GM23338 (cell line): Measurements from ENCODE around the gene SMARCC2. TPM values are rescaled to one million over a fixed set of nuclear protein-coding genes. Genes with fewer than 3 reads are reported as not detected.

Source experiments
- ATAC-seq: fragments of 200-7000 bp; cut with Tn5 transposase; 3 replicates; pipeline ENCODE4 v1.9.1; 2020
- DNase-seq: peaks from one replicate; pipeline ENCODE4 v3.0.0-alpha.2; 2015; ENCODE audit warnings: low spot score
- H2AFZ ChIP-seq: fragments of 200-600 bp; sonication (generic); 2 replicates; pipeline ENCODE4 v1.8.0; 2016; ENCODE audit warnings: antibody characterized with exemption, mild to moderate bottlenecking, moderate library complexity
- H3F3A ChIP-seq: fragments of 200-600 bp; sonication (generic); replicated peaks from 2 replicates; pipeline ENCODE4 v1.8.0; 2017; ENCODE audit warnings: antibody characterized with exemption, mixed run types, low read depth
- H3K27ac ChIP-seq: fragments of 200-600 bp; sonication (generic); 2 replicates; pipeline ENCODE4 v1.6.1; 2016; ENCODE audit warnings: low read depth
- H3K27me3 ChIP-seq: fragments of 200-600 bp; sonication (generic); 2 replicates; pipeline ENCODE4 v1.8.0; 2016; ENCODE audit warnings: mild to moderate bottlenecking, mixed run types, moderate library complexity; ENCODE audit not compliant: insufficient read depth
- H3K36me3 ChIP-seq: fragments of 200-600 bp; sonication (generic); 2 replicates; pipeline ENCODE4 v1.8.0; 2016; ENCODE audit warnings: mild to moderate bottlenecking; ENCODE audit not compliant: insufficient read depth
- H3K4me1 ChIP-seq: fragments of 200-600 bp; sonication (generic); 2 replicates; pipeline ENCODE4 v1.8.0; 2016; ENCODE audit warnings: mild to moderate bottlenecking, moderate library complexity; ENCODE audit not compliant: insufficient read depth
- H3K4me2 ChIP-seq: fragments of 200-600 bp; sonication (generic); 2 replicates; pipeline ENCODE4 v1.7.1; 2017; ENCODE audit warnings: mixed run types
- H3K4me3 ChIP-seq: fragments of 200-600 bp; sonication (generic); 2 replicates; pipeline ENCODE4 v1.6.1; 2016; ENCODE audit warnings: mixed run types
- H3K79me2 ChIP-seq: fragments of 200-600 bp; sonication (generic); replicated peaks from 2 replicates; pipeline ENCODE4 v1.8.0; 2017; ENCODE audit warnings: mild to moderate bottlenecking; ENCODE audit not compliant: insufficient read depth
- H3K9me2 ChIP-seq: fragments of 200-600 bp; sonication (generic); 2 replicates; pipeline ENCODE4 v1.8.0; 2017; ENCODE audit not compliant: insufficient read depth
- H4K20me1 ChIP-seq: fragments of 200-600 bp; sonication (generic); replicated peaks from 2 replicates; pipeline ENCODE4 v1.8.0; 2017; ENCODE audit warnings: mild to moderate bottlenecking; ENCODE audit not compliant: insufficient read depth
- H3K27ac Mint-ChIP-seq: 2 replicates; pipeline ENCODE4 v1.8.0; 2020; ENCODE audit warnings: inconsistent platforms, mild to moderate bottlenecking, moderate library complexity, mixed read lengths
- H3K27me3 Mint-ChIP-seq: 3 replicates; pipeline ENCODE4 v1.8.0; 2022; ENCODE audit warnings: low read depth, mild to moderate bottlenecking, moderate library complexity, mixed read lengths, inconsistent platforms; ENCODE audit not compliant: insufficient read depth, poor library complexity
- H3K36me3 Mint-ChIP-seq: 3 replicates; pipeline ENCODE4 v1.8.0; 2021; ENCODE audit warnings: low read depth, mild to moderate bottlenecking, inconsistent platforms, moderate library complexity, mixed read lengths
- H3K4me1 Mint-ChIP-seq: 3 replicates; pipeline ENCODE4 v1.8.0; 2020; ENCODE audit warnings: mild to moderate bottlenecking, inconsistent platforms, mixed read lengths
- H3K4me3 Mint-ChIP-seq: 3 replicates; pipeline ENCODE4 v1.8.0; 2021; ENCODE audit warnings: moderate library complexity, mild to moderate bottlenecking, inconsistent platforms, mixed read lengths
- H3K9me3 Mint-ChIP-seq: 3 replicates; pipeline ENCODE4 v1.8.0; 2020; ENCODE audit warnings: moderate library complexity, mild to moderate bottlenecking, inconsistent platforms, mixed read lengths
- CREB1 ChIP-seq: fragments of 250-450 bp; sonication (Bioruptor Pico); IDR thresholded peaks from 2 replicates; pipeline ENCODE4 v1.5.0; 2020; ENCODE audit warnings: low read depth, mild to moderate bottlenecking, moderate library complexity
- EZH2phosphoT487 ChIP-seq: fragments of 200-600 bp; sonication (generic); IDR thresholded peaks from one replicate; pipeline ENCODE4 v1.8.1; 2018; ENCODE audit warnings: antibody characterized with exemption; ENCODE audit not compliant: unreplicated experiment
- JUNB ChIP-seq: IDR thresholded peaks from one replicate; pipeline ENCODE4 v1.6.1; 2016; ENCODE audit warnings: antibody characterized with exemption; ENCODE audit not compliant: unreplicated experiment
- NANOG ChIP-seq: IDR thresholded peaks from 2 replicates; pipeline ENCODE4 v1.6.1; 2016; ENCODE audit warnings: antibody characterized with exemption, borderline replicate concordance
- ZNF114 ChIP-seq: fragments of 250-450 bp; sonication (Bioruptor Pico); IDR thresholded peaks from 2 replicates; pipeline ENCODE4 v1.5.0; 2020; ENCODE audit warnings: mild to moderate bottlenecking, moderate library complexity
- ZNF331 ChIP-seq: fragments of 250-450 bp; sonication (Bioruptor Pico); IDR thresholded peaks from 2 replicates; pipeline ENCODE4 v1.5.0; 2020; ENCODE audit warnings: low read depth, mild to moderate bottlenecking, moderate library complexity
- polyA plus RNA-seq: library from polyadenylated mRNA; unstranded; fragments of >200 nt; fragmentation: Nextera tagmentation; extraction: Ambion mirVana; gene quantifications from 2 replicates; pipeline ENCODE4 v1.2.1, GENCODE V29; 2016
- total RNA-seq: library from RNA; depleted of rRNA; stranded (reverse); fragments of >200 nt; shearing (Covaris generic); gene quantifications from 2 replicates; pipeline ENCODE4 v1.2.3, GENCODE V29; 2014
- TF ChIP-seq, protein P1 (sequence below): IDR thresholded peaks from one replicate; pipeline ENCODE4 v1.6.1; 2018; ENCODE audit warnings: antibody characterized with exemption; ENCODE audit not compliant: unreplicated experiment
- TF ChIP-seq, protein P2 (sequence below): IDR thresholded peaks from 2 replicates; pipeline ENCODE4 v1.6.1; 2016; ENCODE audit warnings: antibody characterized with exemption
- TF ChIP-seq, protein P3 (sequence below): fragments of 250-450 bp; sonication (Bioruptor Pico); IDR thresholded peaks from 2 replicates; pipeline ENCODE4 v1.5.0; 2020; ENCODE audit warnings: mild to moderate bottlenecking, moderate library complexity

SMARCC2 gene
- total and polyA plus RNA-seq, 2 experiments from 2014 or later, result 40.4 to 68.3 TPM

DNA sequence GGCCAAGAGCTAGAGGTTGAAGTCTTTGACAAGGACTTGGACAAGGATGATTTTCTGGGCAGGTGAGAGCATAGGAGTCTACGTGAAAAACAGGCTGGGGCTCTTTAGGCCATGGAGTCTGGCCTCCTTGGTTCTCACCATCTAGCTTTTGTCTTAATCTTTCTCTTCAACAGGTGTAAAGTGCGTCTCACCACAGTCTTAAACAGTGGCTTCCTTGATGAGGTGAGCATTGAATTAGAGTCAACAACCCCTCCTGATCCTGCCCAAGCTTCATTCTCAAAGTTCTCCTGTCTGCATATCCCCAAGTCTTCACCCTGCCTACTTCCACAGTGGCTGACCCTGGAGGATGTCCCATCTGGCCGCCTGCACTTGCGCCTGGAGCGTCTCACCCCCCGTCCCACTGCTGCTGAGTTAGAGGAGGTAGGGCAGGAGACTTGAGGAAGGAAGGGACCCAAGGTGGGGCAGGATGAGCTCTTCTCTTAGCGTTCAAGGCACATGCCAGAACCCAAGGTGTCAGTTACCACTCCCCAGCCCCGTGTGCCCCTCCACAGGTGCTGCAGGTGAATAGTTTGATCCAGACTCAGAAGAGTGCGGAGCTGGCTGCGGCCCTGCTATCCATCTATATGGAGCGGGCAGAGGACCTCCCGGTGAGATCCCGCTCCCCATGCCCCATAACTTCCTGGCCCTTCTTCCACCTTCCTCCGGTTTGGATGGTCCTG is 51.3 kb downstream of the SMARCC2 start:
- Histone ChIP-seq H3K27ac (no peak overlapping the region), H4K20me1 (no peaks in the 10 kb centered on the region), H3K4me2 (no peak overlapping the region), H2AFZ (no peak overlapping the region), H3K4me3 (no peak overlapping the region), H3K27me3 (no peaks in the 10 kb centered on the region), H3K36me3 (peaks cover 68% of the 10 kb centered on the region), H3K9me2 (no peaks in the 10 kb centered on the region), H3K79me2 (no peaks in the 10 kb centered on the region), H3F3A (no peaks in the 10 kb centered on the region), H3K4me1 (no peaks in the 10 kb centered on the region)
- H3K36me3 Mint-ChIP-seq, result peaks cover 91% of the 10 kb centered on the region
- no peaks in the 10 kb centered on the region for H3K4me1 Mint-ChIP-seq
- peaks cover 4% of the 10 kb centered on the region for H3K27me3 Mint-ChIP-seq
- no peaks in the 10 kb centered on the region for H3K9me3 Mint-ChIP-seq
- no peak overlapping the region for H3K4me3 Mint-ChIP-seq
- TF ChIP-seq, protein P1, sequence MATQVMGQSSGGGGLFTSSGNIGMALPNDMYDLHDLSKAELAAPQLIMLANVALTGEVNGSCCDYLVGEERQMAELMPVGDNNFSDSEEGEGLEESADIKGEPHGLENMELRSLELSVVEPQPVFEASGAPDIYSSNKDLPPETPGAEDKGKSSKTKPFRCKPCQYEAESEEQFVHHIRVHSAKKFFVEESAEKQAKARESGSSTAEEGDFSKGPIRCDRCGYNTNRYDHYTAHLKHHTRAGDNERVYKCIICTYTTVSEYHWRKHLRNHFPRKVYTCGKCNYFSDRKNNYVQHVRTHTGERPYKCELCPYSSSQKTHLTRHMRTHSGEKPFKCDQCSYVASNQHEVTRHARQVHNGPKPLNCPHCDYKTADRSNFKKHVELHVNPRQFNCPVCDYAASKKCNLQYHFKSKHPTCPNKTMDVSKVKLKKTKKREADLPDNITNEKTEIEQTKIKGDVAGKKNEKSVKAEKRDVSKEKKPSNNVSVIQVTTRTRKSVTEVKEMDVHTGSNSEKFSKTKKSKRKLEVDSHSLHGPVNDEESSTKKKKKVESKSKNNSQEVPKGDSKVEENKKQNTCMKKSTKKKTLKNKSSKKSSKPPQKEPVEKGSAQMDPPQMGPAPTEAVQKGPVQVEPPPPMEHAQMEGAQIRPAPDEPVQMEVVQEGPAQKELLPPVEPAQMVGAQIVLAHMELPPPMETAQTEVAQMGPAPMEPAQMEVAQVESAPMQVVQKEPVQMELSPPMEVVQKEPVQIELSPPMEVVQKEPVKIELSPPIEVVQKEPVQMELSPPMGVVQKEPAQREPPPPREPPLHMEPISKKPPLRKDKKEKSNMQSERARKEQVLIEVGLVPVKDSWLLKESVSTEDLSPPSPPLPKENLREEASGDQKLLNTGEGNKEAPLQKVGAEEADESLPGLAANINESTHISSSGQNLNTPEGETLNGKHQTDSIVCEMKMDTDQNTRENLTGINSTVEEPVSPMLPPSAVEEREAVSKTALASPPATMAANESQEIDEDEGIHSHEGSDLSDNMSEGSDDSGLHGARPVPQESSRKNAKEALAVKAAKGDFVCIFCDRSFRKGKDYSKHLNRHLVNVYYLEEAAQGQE, result no peak
- TF ChIP-seq JUNB, result no peak
- TF ChIP-seq, protein P2, sequence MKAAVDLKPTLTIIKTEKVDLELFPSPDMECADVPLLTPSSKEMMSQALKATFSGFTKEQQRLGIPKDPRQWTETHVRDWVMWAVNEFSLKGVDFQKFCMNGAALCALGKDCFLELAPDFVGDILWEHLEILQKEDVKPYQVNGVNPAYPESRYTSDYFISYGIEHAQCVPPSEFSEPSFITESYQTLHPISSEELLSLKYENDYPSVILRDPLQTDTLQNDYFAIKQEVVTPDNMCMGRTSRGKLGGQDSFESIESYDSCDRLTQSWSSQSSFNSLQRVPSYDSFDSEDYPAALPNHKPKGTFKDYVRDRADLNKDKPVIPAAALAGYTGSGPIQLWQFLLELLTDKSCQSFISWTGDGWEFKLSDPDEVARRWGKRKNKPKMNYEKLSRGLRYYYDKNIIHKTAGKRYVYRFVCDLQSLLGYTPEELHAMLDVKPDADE, result no peak
- no peak for TF ChIP-seq ZNF331 (CRISPR knock-in tag)
- TF ChIP-seq EZH2phosphoT487, result no peak
- no peak for TF ChIP-seq ZNF114 (CRISPR knock-in tag)
- TF ChIP-seq CREB1 (CRISPR knock-in tag), result no peak
- TF ChIP-seq, protein P3, sequence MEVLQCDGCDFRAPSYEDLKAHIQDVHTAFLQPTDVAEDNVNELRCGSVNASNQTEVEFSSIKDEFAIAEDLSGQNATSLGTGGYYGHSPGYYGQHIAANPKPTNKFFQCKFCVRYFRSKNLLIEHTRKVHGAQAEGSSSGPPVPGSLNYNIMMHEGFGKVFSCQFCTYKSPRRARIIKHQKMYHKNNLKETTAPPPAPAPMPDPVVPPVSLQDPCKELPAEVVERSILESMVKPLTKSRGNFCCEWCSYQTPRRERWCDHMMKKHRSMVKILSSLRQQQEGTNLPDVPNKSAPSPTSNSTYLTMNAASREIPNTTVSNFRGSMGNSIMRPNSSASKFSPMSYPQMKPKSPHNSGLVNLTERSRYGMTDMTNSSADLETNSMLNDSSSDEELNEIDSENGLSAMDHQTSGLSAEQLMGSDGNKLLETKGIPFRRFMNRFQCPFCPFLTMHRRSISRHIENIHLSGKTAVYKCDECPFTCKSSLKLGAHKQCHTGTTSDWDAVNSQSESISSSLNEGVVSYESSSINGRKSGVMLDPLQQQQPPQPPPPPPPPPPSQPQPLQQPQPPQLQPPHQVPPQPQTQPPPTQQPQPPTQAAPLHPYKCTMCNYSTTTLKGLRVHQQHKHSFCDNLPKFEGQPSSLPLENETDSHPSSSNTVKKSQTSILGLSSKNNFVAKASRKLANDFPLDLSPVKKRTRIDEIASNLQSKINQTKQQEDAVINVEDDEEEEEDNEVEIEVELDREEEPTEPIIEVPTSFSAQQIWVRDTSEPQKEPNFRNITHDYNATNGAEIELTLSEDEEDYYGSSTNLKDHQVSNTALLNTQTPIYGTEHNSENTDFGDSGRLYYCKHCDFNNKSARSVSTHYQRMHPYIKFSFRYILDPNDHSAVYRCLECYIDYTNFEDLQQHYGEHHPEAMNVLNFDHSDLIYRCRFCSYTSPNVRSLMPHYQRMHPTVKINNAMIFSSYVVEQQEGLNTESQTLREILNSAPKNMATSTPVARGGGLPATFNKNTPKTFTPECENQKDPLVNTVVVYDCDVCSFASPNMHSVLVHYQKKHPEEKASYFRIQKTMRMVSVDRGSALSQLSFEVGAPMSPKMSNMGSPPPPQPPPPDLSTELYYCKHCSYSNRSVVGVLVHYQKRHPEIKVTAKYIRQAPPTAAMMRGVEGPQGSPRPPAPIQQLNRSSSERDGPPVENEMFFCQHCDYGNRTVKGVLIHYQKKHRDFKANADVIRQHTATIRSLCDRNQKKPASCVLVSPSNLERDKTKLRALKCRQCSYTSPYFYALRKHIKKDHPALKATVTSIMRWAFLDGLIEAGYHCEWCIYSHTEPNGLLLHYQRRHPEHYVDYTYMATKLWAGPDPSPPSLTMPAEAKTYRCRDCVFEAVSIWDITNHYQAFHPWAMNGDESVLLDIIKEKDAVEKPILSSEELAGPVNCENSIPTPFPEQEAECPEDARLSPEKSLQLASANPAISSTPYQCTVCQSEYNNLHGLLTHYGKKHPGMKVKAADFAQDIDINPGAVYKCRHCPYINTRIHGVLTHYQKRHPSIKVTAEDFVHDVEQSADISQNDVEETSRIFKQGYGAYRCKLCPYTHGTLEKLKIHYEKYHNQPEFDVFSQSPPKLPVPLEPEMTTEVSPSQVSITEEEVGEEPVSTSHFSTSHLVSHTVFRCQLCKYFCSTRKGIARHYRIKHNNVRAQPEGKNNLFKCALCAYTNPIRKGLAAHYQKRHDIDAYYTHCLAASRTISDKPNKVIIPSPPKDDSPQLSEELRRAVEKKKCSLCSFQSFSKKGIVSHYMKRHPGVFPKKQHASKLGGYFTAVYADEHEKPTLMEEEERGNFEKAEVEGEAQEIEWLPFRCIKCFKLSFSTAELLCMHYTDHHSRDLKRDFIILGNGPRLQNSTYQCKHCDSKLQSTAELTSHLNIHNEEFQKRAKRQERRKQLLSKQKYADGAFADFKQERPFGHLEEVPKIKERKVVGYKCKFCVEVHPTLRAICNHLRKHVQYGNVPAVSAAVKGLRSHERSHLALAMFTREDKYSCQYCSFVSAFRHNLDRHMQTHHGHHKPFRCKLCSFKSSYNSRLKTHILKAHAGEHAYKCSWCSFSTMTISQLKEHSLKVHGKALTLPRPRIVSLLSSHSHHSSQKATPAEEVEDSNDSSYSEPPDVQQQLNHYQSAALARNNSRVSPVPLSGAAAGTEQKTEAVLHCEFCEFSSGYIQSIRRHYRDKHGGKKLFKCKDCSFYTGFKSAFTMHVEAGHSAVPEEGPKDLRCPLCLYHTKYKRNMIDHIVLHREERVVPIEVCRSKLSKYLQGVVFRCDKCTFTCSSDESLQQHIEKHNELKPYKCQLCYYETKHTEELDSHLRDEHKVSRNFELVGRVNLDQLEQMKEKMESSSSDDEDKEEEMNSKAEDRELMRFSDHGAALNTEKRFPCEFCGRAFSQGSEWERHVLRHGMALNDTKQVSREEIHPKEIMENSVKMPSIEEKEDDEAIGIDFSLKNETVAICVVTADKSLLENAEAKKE (CRISPR knock-in tag), result no peak
- no peak for TF ChIP-seq NANOG
- H3K27ac Mint-ChIP-seq, result no peak overlapping the region
- ATAC-seq (no peak), DNase-seq (no peak)
